Fibroblast of lung (primary cell): Measurements from ENCODE around the gene AHCYL1.

Experiments used
- EZH2 ChIP-seq: IDR thresholded peaks from 2 replicates; pipeline ENCODE4 v1.5.1; 2012; ENCODE audit warnings: low read length, control low read depth, mild to moderate bottlenecking; ENCODE audit errors: missing control alignments
- TF ChIP-seq, protein P1 (sequence below), 2 donors: IDR thresholded peaks in 1 of 2; conservative IDR thresholded peaks in 1 of 2; 1 replicate in 1 of 2; 2 replicates in 1 of 2; pipeline ENCODE4 v1.5.1; 2011 to 2012; ENCODE audit warnings: low read length in 2 of 2, control low read depth in 1 of 2, inconsistent platforms in 1 of 2, low read depth in 1 of 2, mild to moderate bottlenecking in 1 of 2

GRCh38 chr1:110002695-110003094 is 18.1 kb downstream of the AHCYL1 start:
- TF ChIP-seq, protein P1, sequence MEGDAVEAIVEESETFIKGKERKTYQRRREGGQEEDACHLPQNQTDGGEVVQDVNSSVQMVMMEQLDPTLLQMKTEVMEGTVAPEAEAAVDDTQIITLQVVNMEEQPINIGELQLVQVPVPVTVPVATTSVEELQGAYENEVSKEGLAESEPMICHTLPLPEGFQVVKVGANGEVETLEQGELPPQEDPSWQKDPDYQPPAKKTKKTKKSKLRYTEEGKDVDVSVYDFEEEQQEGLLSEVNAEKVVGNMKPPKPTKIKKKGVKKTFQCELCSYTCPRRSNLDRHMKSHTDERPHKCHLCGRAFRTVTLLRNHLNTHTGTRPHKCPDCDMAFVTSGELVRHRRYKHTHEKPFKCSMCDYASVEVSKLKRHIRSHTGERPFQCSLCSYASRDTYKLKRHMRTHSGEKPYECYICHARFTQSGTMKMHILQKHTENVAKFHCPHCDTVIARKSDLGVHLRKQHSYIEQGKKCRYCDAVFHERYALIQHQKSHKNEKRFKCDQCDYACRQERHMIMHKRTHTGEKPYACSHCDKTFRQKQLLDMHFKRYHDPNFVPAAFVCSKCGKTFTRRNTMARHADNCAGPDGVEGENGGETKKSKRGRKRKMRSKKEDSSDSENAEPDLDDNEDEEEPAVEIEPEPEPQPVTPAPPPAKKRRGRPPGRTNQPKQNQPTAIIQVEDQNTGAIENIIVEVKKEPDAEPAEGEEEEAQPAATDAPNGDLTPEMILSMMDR (conservative IDR thresholded peaks at IDR 0.05 in 1 of 2, IDR thresholded peaks at IDR 0.05 in 1 of 2; ENCODE audit: low read depth in 1 of 2, low read length in 2 of 2), result no peak
- no peak for TF ChIP-seq EZH2
